RWPE2 (cell line): ENCODE data around the gene TMEM63B.

Experiments
- ATAC-seq: fragments of 200-7000 bp; cut with Tn5 transposase; 3 replicates; pipeline ENCODE4 v1.9.1; 2021; ENCODE audit warnings: low read depth
- DNase-seq: peaks from one replicate; pipeline ENCODE4 v3.0.0-alpha.2; 2020; ENCODE audit warnings: low spot score
- H3K27ac ChIP-seq: fragments of 450-650 bp; 2 replicates; pipeline ENCODE4 v1.5.1; 2017; ENCODE audit warnings: mild to moderate bottlenecking; ENCODE audit not compliant: poor library complexity, severe bottlenecking
- H3K27me3 ChIP-seq: fragments of 250-450 bp; sonication (Bioruptor Pico); 2 replicates; pipeline ENCODE4 v1.5.1; 2021; ENCODE audit warnings: mild to moderate bottlenecking, moderate library complexity; ENCODE audit not compliant: insufficient read depth, poor library complexity, severe bottlenecking
- H3K36me3 ChIP-seq: fragments of 250-450 bp; sonication (Bioruptor Pico); 2 replicates; pipeline ENCODE4 v1.5.1; 2020; ENCODE audit warnings: low read depth, mild to moderate bottlenecking, moderate library complexity
- H3K4me1 ChIP-seq: fragments of 250-450 bp; sonication (Bioruptor Pico); 2 replicates; pipeline ENCODE4 v1.5.1; 2021; ENCODE audit warnings: mild to moderate bottlenecking, moderate library complexity; ENCODE audit not compliant: insufficient read depth, poor library complexity, severe bottlenecking
- H3K4me3 ChIP-seq: fragments of 250-450 bp; sonication (Bioruptor Pico); 2 replicates; pipeline ENCODE4 v1.5.1; 2021; ENCODE audit warnings: mild to moderate bottlenecking, moderate library complexity; ENCODE audit not compliant: severe bottlenecking
- H3K9me3 ChIP-seq: fragments of 250-450 bp; sonication (Bioruptor Pico); 2 replicates; pipeline ENCODE4 v1.5.1; 2021; ENCODE audit warnings: mild to moderate bottlenecking, moderate library complexity; ENCODE audit not compliant: severe bottlenecking
- TF ChIP-seq, protein P1 (sequence below): fragments of 450-650 bp; IDR thresholded peaks from one replicate; pipeline ENCODE4 v1.5.1; 2017; ENCODE audit warnings: mild to moderate bottlenecking, moderate library complexity; ENCODE audit not compliant: poor library complexity, severe bottlenecking

The TMEM63B gene

DNA sequence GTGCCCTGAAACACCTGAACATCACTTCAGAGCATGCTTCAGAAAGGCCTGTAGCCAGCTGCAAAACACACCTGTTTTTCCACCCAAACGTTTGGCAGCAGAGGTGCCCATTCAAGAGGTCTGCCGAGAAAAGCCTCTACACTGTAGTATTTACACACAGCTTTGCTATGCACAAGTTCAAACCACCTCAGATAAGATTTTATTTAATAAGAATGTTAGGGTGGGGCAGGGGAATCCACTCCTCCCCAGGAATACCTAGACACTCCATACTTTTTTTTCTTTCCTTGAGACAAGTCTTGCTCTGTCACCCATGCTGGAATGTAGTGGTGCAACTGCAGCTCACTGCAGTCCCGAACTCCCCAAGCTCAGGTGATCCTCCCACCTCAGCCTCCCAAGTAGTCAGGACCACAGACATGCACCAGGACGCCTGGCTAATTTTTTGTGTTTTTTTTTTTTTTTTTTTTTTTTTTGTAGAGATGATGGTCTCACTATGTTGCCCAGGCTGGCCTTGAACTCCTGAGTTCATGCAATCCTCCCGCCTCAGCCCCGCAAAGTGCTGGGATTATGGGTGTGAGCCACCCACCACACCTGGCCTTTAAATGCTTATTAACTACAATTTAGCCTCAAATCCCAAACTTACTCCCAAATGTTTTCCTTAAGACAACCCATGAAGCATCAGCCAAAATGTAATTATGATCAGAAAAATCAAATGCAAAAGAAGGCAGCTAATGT lies 9.8 kb upstream of the TMEM63B start:
- peaks cover 42% of the 10 kb centered on the region for H3K36me3 ChIP-seq
- TF ChIP-seq, protein P1, sequence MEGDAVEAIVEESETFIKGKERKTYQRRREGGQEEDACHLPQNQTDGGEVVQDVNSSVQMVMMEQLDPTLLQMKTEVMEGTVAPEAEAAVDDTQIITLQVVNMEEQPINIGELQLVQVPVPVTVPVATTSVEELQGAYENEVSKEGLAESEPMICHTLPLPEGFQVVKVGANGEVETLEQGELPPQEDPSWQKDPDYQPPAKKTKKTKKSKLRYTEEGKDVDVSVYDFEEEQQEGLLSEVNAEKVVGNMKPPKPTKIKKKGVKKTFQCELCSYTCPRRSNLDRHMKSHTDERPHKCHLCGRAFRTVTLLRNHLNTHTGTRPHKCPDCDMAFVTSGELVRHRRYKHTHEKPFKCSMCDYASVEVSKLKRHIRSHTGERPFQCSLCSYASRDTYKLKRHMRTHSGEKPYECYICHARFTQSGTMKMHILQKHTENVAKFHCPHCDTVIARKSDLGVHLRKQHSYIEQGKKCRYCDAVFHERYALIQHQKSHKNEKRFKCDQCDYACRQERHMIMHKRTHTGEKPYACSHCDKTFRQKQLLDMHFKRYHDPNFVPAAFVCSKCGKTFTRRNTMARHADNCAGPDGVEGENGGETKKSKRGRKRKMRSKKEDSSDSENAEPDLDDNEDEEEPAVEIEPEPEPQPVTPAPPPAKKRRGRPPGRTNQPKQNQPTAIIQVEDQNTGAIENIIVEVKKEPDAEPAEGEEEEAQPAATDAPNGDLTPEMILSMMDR, result no peak
- H3K27ac ChIP-seq, result peak overlapping the region; percentile 95
- H3K4me1 ChIP-seq, result peaks cover 59% of the 10 kb centered on the region
- peak; percentile 54 for ATAC-seq
- H3K4me3 ChIP-seq, result no peak overlapping the region
- no peaks in the 10 kb centered on the region for H3K27me3 ChIP-seq
- H3K9me3 ChIP-seq, result no peaks in the 10 kb centered on the region
- DNase-seq, result no peak

DNA sequence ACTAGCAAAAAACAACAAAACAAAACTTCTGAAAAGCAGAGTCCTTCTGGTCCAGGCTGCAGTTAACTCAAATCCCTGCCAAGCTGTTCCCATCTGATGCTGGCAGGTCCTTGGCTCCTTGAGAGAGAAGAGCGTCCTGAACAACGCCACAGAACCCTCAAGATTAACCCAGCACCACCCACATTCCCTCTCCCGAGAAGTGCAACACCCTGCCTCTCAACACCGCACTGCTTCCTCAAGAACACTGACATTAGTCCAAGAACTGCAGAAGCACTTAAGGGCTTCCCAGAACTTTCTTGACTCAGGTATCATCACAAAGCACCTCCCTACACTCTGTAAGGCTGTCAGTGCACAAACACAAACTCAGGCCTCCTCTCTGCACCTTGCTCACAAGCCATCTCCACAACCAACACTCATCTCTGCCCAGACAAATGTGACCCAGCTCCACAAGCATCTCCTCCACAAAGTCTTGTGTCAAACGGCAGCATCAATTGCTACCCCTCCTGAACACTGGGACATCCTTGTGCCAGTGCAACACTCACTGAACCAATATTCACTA lies 7.6 kb upstream of the TMEM63B start:
- Histone ChIP-seq H3K27me3 (no peaks in the 10 kb centered on the region), H3K27ac (peak overlapping the region; percentile 95), H3K4me3 (no peak overlapping the region), H3K36me3 (peaks cover 26% of the 10 kb centered on the region), H3K4me1 (peaks cover 79% of the 10 kb centered on the region), H3K9me3 (no peaks in the 10 kb centered on the region)
- DNase-seq, result no peak
- TF ChIP-seq, protein P1, result no peak
- no peak for ATAC-seq

DNA sequence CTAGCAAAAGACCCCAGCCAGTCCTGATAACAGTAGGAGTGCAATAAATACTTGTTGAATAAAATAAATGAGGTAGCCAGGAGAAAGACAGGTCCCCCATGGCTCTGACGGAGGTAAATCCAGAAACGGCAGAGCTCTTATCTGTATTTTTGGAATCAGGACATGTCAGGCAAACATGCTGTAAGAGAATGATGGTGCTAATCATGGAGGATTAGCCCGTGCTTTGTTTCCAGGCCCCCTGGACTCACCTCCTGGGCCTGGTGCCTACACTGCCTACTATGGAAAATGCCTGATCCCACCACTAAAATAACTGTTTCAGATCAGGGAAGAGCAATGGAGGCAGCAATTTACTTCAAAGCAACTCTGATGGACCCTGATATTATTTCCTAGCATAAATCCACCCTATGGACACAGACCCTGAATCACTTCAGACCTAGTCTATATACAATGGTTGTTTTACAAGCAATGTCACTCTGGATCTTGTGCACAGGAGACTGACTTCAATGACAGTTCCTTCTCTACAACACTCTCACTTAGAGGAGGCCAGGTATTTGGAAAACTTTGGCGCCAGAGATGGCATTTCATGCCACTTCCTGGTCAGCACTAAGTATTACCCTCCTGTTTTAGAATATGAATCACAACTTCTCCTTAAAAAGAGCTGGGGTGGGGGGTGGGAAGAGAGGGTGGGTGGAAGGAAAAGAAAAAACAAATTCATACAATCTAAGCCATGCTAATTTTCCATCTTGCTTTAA lies 6.5 kb upstream of the TMEM63B start:
- Histone ChIP-seq H3K4me3 (no peak overlapping the region), H3K27me3 (no peaks in the 10 kb centered on the region), H3K4me1 (peaks cover 76% of the 10 kb centered on the region), H3K27ac (peak overlapping the region; percentile 95), H3K36me3 (peaks cover 16% of the 10 kb centered on the region), H3K9me3 (no peaks in the 10 kb centered on the region)
- TF ChIP-seq, protein P1, result no peak
- DNase-seq (no peak), ATAC-seq (no peak)

GRCh38 chr6:44122801-44123200 lies 4.6 kb upstream of the TMEM63B start:
- ATAC-seq (no peak), DNase-seq (no peak)
- peak overlapping the region; percentile 95 for H3K27ac ChIP-seq
- H3K36me3 ChIP-seq, result peaks cover 13% of the 10 kb centered on the region
- peaks cover 60% of the 10 kb centered on the region for H3K4me1 ChIP-seq
- no peaks in the 10 kb centered on the region for H3K27me3 ChIP-seq
- H3K9me3 ChIP-seq, result no peaks in the 10 kb centered on the region
- TF ChIP-seq, protein P1, result no peak
- H3K4me3 ChIP-seq, result no peak overlapping the region
